Activated effector memory CD4-positive, alpha-beta T cell treated with anti-CD3 and anti-CD28 coated beads, Interleukin-2, amount 50 U/mL, for 16 hours (primary cell): ENCODE measurements around the gene ZNF805.
"Not testable (repeated sequence)": the region's sequence is repeated elsewhere in the genome, so short reads cannot be mapped to it uniquely, and the experiment has no call there.

ENCODE experiments used
- DNase-seq: peaks from one replicate; pipeline ENCODE4 v3.0.0-alpha.2; 2020

Gene ZNF805

GRCh38 chr19:57240311-57241090, at the start of gene ZNF805:
TSS of gene ZNF805 (plus strand) at chr19:57240632. CDS start at chr19:57240892, 260 bp downstream.
- DNase-seq, result peak; percentile 99

DNA sequence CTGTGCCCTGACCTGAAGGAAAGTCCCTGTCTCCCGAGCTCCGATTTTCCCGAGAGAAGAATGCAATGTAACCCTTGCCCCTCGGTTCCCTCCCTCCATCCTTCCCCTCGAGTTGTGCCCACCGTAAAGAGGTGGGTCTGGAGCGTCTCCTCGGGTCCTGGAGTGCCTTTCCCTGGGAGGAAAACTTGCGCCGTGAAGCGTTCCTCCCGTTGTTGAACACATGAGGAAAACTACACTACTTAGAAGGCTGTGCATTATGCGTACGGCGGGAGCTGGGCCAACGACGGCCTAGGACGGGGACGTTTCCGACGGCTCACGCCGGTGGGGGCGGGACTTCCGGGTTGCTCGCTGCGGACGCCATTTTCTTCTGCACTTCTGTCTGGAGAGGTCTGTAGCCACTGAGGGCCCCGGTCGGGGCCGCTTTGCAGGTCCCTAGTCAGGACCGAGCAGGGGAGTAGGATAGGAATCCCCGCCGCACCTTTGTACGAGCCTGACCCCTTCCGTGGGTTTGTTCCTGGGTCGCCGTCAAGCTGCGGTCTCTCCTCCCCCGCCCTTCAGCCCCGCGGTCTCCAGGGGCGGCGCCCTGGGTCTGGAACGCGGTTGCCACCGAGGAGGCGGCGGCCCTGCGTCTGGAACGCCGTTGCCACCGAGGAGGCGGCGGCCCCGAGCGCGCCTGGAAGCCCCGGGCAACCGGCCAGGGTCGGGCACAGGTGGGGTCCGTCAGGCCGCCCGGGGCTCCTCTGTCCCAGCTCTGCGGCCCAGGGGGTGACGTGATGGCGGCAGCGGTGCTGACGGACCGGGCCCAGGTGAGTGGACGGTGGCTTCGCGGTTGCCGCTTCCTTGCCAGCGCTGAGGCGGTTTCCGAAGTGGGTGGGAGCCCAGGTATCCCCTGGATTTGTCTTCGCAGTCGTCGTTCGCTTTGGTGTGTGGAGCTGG, 49.0 kb upstream of the ZNF805 start, which contains the start of gene ZNF264:
Gene ZNF264, plus strand, starts transcription at position 360 of the 936 bp plus-strand sequence. Its CDS starts 414 bp downstream, at position 774.
- peak; percentile 96 for DNase-seq

GRCh38 chr19:57192077-57192420, 48.4 kb upstream of the ZNF805 start:
- no peak for DNase-seq

DNA sequence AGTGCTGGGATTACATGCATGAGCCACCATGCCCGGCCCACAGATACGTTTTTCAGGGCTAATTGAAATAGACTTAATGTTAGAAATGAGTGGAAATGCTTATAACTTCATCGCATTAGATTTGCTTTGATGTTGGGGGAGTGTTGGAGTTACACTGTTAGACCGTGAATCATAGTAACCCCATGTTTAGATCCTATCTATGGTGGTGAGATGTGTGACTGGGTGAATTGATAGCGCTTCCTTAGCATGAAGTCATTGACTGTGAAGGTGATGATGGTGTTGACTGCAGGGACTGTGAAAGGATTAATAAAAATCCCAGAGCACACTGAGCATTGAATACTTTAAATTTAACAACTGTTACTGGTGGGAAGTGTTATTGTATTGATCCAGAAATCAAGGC, 47.4 kb upstream of the ZNF805 start:
- DNase-seq, result no peak

GRCh38 chr19:57197874-57198273, 42.6 kb upstream of the ZNF805 start:
- DNase-seq, result not testable (repeated sequence)

DNA sequence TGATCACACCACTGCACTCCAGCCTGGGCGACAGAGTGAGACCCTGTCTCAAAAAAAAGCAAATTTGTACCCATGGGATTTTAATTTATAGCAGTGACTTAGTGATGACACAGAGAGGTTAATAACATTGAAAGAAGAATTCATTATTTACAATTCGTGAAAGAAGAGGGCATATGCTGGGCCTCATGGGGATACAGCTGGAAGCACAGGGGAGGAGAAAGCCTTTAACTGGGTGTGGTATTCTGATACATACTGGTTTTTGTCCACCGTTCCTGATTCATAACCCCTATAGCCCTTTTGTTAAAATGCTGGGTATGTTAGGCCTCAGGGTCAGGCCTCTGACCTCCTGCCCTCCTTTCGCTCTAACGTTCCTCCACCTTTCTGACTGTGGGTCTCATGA, 38.3 kb upstream of the ZNF805 start:
- no peak for DNase-seq

- no peak for DNase-seq
These were observed 30.1 kb upstream of the ZNF805 start for GRCh38 chr19:57210381-57210780.

GRCh38 chr19:57212109-57212508, 28.3 kb upstream of the ZNF805 start:
- DNase-seq, result no peak

DNA sequence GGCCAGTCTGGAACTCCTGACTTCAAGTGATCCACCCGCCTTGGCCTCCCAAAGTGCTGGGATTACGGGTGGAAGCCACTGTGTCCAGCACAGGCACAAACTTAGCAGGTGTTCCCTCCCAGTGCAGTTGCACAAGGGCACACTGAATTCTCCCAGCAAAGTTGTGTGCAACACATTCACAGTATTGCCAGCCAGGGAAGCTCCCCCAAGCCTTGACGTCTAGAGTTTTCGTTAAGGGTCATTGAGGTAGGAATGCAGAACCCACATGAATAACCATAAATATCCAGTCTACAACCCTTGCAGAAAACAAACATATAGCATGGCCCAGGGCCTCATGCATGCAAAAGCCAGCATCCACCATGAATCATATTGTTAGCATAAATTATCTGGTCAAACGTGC, 12.9 kb upstream of the ZNF805 start:
- no peak for DNase-seq

DNA sequence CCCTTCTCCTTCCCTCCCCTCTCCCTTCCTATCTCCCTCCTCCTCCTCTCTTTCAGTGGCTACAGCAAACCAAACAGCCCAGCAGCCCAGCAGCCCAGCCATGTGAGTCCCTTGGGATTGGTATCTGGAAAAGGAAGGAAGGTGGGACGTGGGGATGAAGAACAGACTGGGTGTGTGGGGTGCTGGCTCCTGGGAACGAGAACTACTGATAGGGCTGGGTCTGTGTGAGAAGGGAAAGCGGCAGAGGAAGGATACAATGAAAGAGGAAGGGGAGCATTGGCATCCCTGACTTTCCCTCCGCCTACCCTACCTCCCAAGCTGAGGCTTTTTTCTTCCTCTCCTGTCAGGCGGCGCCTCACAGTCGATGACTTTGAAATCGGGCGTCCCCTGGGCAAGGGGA, 8.7 kb upstream of the ZNF805 start:
- DNase-seq, result no peak

DNA sequence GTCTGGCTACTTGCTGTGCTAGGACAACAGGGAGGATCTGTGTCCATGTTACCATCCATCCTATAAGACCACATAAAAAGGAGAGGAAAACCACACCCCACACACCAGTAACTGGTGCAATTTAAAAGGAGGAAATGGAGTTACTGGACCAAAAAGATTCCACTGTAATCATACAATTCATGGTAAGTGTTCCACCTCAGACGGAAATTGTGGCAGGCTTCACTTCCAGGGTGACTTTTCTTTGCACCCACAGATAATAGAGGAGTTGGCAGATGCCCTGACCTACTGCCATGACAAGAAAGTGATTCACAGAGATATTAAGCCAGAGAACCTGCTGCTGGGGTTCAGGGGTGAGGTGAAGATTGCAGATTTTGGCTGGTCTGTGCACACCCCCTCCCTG, 7.2 kb upstream of the ZNF805 start:
- DNase-seq, result no peak

DNA sequence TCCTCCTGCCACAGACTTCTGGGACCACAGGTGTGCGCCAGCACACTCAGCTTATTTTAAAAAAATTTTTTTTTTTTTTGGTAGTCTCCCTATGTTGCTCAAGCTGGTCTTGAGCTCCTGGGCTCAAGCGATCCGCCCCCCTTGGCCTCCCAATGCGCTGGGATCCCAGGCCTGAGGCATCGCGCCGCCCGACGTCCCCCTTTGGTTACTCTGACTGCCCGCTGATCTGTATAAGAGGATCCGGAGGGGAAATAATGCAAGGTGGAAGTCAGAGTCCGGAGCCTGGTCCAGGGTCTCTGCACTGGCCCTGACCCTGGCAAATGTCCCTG, 486 bp upstream of the ZNF805 start:
- no peak for DNase-seq

DNA sequence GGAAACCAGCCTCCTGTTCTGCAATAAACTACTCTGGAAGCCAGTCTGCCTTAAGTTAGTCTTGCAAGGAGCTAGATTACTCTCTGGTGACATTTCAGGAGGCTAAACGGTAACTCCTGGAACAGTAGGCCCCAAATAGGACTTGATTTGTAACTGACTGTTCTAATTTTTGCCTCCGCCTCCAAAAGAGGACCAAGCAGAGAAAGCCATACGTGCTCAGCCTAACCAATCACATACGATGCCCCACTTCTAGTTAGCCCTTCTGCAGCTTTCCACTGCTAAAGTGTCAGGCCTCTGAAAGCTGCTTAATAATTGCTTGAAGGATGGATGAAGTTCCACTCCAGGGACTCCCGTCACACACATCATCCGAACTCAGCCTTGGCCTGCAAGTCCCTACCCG, 744 bp downstream of the ZNF805 start:
- DNase-seq, result no peak

DNA sequence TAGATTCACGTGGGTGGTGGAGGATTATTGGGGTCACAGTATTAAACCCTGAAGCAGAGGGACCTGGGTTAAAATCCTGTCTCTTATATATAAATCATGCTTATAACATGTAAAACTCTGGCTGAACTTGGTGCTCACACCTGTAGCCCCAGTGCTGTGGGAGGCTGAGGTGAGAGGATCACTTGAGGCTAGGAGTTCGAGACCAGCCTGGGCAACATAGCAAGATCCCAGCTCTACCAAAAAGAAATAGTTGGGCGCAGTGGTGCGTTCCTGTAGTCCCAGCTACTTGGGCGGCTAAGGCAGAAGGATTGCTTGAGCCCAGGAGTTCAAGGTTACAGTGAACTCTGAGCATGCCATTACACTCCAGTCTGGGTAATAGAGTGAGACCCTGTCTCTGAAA, 2.4 kb downstream of the ZNF805 start:
- no peak for DNase-seq

DNA sequence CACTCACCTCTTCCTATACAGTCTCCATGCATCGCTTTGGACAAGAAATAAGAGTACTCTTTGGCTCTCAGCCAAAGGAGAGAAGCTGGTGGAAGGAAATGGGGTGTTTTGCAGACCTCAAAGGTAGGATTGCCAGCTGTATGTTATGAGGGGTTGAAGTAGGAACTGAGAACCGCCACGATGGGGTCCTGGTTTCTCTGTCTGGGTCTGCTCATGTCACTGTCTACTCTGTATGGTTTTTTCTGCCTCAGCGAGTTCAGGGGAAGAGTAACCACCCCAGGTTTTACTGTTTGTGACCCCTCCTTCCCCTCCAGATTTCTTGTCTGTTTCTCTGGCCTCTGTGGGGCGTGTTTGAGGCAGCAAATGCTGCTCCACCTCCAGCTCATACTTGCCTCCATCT, 4.1 kb downstream of the ZNF805 start:
- DNase-seq, result no peak

DNA sequence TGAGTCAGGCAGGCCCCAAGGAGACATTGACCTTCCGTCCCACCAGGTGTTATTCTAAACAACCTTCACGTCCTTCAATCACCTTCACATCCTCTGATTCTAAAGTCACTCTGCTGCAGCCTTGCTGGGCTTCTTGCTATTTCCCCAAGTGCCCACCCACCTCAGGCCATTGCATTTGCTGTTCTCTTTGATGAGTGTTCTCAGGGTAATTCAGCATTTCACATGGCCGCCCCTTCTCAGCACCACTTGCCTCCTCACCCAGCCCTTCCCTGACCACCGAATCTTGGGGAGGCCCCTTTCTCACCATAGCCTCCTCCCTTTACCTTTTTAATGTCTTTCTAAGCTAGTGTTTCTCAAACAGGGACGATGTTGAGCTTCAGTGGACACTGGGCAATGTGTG, 4.6 kb downstream of the ZNF805 start:
- no peak for DNase-seq

- no peak for DNase-seq
These were observed 5.5 kb downstream of the ZNF805 start for GRCh38 chr19:57245959-57246358.

DNA sequence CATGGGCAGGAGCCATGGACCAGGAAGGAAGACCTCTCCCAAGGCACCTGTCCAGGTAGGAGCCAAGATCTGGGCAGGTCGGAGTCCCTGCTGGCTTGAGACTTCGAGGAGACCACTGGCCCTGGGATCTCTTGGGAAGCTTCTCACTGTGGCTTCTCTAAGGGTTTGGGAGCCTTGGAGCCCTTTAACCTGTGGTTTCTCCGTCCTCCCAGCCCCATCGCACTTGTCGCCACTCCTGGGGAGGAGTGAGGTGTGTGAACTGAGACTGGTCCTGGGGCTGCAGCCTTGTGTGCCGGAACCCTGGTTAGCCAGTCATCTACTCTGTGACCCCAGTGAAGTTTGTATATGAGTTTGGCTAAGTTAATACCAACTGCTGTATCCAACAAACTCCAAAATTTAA, 8.2 kb downstream of the ZNF805 start:
- DNase-seq, result no peak

GRCh38 chr19:57249329-57249728, 8.9 kb downstream of the ZNF805 start:
- DNase-seq, result no peak

- not testable (repeated sequence) for DNase-seq
These were observed 13.3 kb downstream of the ZNF805 start for GRCh38 chr19:57253767-57254166.

- DNase-seq, result no peak
These were observed 21.6 kb downstream of the ZNF805 start for GRCh38 chr19:57262044-57262443.

DNA sequence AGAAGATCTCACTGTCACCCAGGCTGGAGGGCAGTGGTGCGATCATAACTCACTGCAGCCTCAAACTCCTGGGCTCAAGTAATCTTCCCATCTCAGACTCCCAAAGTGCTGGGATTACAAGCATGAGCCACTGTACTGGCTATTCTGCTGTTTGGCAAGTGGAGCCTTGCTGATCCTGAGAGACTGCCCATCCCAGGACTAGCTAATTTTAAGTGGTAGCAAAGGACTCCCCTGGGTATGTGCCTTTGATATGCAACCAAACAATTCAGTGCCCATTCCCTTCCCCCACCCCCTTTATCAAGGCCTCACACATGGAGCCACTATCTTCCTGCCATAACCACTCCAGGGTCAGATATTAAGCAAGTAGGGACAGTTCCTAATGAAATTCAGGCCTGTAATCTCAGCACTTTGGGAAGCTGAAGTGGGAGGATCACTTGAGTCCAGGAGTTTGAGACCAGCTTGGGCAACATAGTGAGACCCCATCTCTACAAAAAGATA, 22.9 kb downstream of the ZNF805 start:
- no peak for DNase-seq

DNA sequence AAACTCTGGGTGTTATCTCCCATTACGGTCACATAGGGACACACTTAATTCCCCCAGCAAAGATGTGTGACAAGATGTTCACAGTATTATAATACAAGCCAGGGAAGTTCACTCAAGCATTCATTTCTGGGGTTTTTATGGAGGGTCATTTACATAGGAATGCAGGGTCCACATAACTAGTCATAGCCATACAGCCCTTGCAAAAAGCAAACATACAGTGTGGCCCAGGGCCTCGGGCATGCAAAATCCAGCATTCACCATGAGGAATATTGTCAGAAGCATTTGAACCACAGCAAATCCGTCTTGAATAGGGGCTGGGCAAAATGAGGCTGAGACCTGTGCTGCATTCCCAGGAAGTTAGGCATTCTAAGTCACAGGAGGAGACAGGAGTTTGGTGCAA, 26.9 kb downstream of the ZNF805 start:
- no peak for DNase-seq
